Endothelial cell of umbilical vein (primary cell): ENCODE data around the gene RNFT2. TPM values are rescaled to one million over a fixed set of nuclear protein-coding genes. Genes with fewer than 3 reads are reported as not detected.

ENCODE experiments used
- BruUV-seq: library from RNA; stranded (reverse); fragments of 400-500 nt; replicated peaks from 2 replicates; lab custom pipeline; 2021; lab: Mats Ljungman, UMichigan
- CTCF ChIA-PET: fragments of 300-600, 350-600 bp; sonication (Branson Sonifier 250); formaldehyde crosslinking; loops from one replicate; lab custom pipeline; 2021; ENCODE audit warnings: antibody characterized with exemption, inconsistent platforms; lab: Charles Lee
- POLR2A ChIA-PET: fragments of 300-600, 350-600 bp; sonication (Branson Sonifier 250); formaldehyde crosslinking; loops from one replicate; lab custom pipeline; 2021; ENCODE audit warnings: antibody characterized with exemption, inconsistent platforms; lab: Charles Lee
- DNase-seq: peaks from one replicate; pipeline ENCODE4 v3.0.0-alpha.2; 2011; ENCODE audit warnings: low read depth, low spot score
- FAIRE-seq: peaks from 2 replicates; lab custom pipeline; 2011; peaks lifted over from hg19 to GRCh38; lab: Jason Lieb, UNC
- H2AFZ ChIP-seq: 2 replicates; pipeline ENCODE4 v1.6.0; 2012; ENCODE audit warnings: low read depth, low read length, control low read depth, inconsistent platforms
- H3K27ac ChIP-seq: 2 replicates; pipeline ENCODE4 v1.5.1; 2011; ENCODE audit warnings: low read depth, mild to moderate bottlenecking, control low read depth, low read length, moderate library complexity; ENCODE audit not compliant: insufficient read depth
- H3K27me3 ChIP-seq, 2 experiments: 2 replicates each; pipeline versions ENCODE4 v1.6.0 to v1.6.1; 2011; ENCODE audit warnings: low read length in 2 of 2, mixed read lengths in 1 of 2; ENCODE audit not compliant: control insufficient read depth in 2 of 2, insufficient read depth in 2 of 2
- H3K36me3 ChIP-seq, 2 experiments: 2 replicates in 1 of 2; 3 replicates in 1 of 2; pipeline ENCODE4 v1.5.1; 2011; ENCODE audit warnings: low read length in 2 of 2, mild to moderate bottlenecking in 1 of 2, moderate library complexity in 1 of 2; ENCODE audit not compliant: control insufficient read depth in 2 of 2, insufficient read depth in 2 of 2; ENCODE audit errors: extremely low read depth in 1 of 2
- H3K4me1 ChIP-seq: 3 replicates; pipeline ENCODE4 v1.5.1; 2011; ENCODE audit warnings: mild to moderate bottlenecking, low read length; ENCODE audit not compliant: control insufficient read depth, insufficient read depth; ENCODE audit errors: extremely low read depth
- H3K4me2 ChIP-seq: 2 replicates; pipeline ENCODE4 v1.6.1; 2011; ENCODE audit warnings: low read length, control low read depth, mixed read lengths; ENCODE audit not compliant: insufficient read depth
- H3K4me3 ChIP-seq, 3 experiments: fragments of 200-600 bp in 1 of 3; sonication (generic), shearing (Covaris generic) in 1 of 3; replicated peaks in 1 of 3; 2 replicates each; pipeline ENCODE4 v1.5.1; 2011 to 2016; ENCODE audit warnings: control low read depth in 3 of 3, low read length in 3 of 3, mild to moderate bottlenecking in 2 of 3, inconsistent platforms in 1 of 3, low read depth in 1 of 3, moderate library complexity in 1 of 3; ENCODE audit not compliant: insufficient read depth in 1 of 3
- H3K79me2 ChIP-seq: 2 replicates; pipeline ENCODE4 v1.6.0; 2012; ENCODE audit warnings: low read length, inconsistent platforms; ENCODE audit not compliant: control insufficient read depth, insufficient read depth
- H3K9ac ChIP-seq: replicated peaks from 2 replicates; pipeline ENCODE3; 2011; ENCODE audit warnings: low read length, control low read depth; ENCODE audit not compliant: insufficient read depth; ENCODE audit errors: extremely low read depth
- H3K9me1 ChIP-seq: replicated peaks from 3 replicates; pipeline ENCODE4 v1.6.0; 2011; ENCODE audit warnings: mild to moderate bottlenecking, low read length; ENCODE audit not compliant: control insufficient read depth, insufficient read depth; ENCODE audit errors: extremely low read depth
- H3K9me3 ChIP-seq: replicated peaks from 2 replicates; pipeline ENCODE4 v1.5.1; 2012; ENCODE audit warnings: low read length, inconsistent platforms; ENCODE audit not compliant: control insufficient read depth, insufficient read depth
- H4K20me1 ChIP-seq: replicated peaks from 2 replicates; pipeline ENCODE3; 2011; ENCODE audit warnings: mild to moderate bottlenecking, low read length; ENCODE audit not compliant: control insufficient read depth, insufficient read depth; ENCODE audit errors: extremely low read depth
- CTCF ChIP-seq, 2 donors: IDR thresholded peaks; 1 replicate in 1 of 2; 2 replicates in 1 of 2; pipeline ENCODE4 v1.5.1; 2011; ENCODE audit warnings: low read length in 2 of 2, mild to moderate bottlenecking in 2 of 2, moderate library complexity in 2 of 2, control low read depth in 1 of 2, inconsistent platforms in 1 of 2, low read depth in 1 of 2; ENCODE audit not compliant: insufficient read depth in 1 of 2; ENCODE audit errors: extremely low read depth in 1 of 2
- EZH2 ChIP-seq: IDR thresholded peaks from 2 replicates; pipeline ENCODE4 v1.6.1; 2012; ENCODE audit warnings: borderline replicate concordance, low read depth, mild to moderate bottlenecking, moderate library complexity, low read length, inconsistent platforms; ENCODE audit not compliant: severe bottlenecking
- FOS ChIP-seq: IDR thresholded peaks from 2 replicates; pipeline ENCODE4 v1.6.1; 2011; ENCODE audit warnings: mild to moderate bottlenecking, low read length, moderate library complexity, borderline replicate concordance; ENCODE audit not compliant: insufficient read depth
- GATA2 ChIP-seq: IDR thresholded peaks from 2 replicates; pipeline ENCODE4 v1.7.0; 2011; ENCODE audit warnings: low read depth, mild to moderate bottlenecking, moderate library complexity, mixed read lengths, low read length; ENCODE audit not compliant: insufficient read length, insufficient read depth
- JUN ChIP-seq: IDR thresholded peaks from 2 replicates; pipeline ENCODE4 v1.6.1; 2011; ENCODE audit warnings: borderline replicate concordance, low read depth; ENCODE audit not compliant: insufficient read length, insufficient read depth
- MAX ChIP-seq: IDR thresholded peaks from 2 replicates; pipeline ENCODE4 v1.6.1; 2011; ENCODE audit not compliant: insufficient read depth, insufficient read length
- MYC ChIP-seq: IDR thresholded peaks from one replicate; pipeline ENCODE4 v1.6.1; 2011; ENCODE audit warnings: mild to moderate bottlenecking, low read depth, low read length
- POLR2A ChIP-seq: IDR thresholded peaks from 2 replicates; pipeline ENCODE4 v1.6.1; 2012; ENCODE audit warnings: low read depth, mild to moderate bottlenecking, control low read depth, low read length
- POLR2AphosphoS5 ChIP-seq: IDR thresholded peaks from 2 replicates; pipeline ENCODE4 v1.6.1; 2012; ENCODE audit warnings: low read depth, mild to moderate bottlenecking, control low read depth, low read length, moderate library complexity; ENCODE audit not compliant: insufficient read depth
- dilution Hi-C: fragments of 300-500 bp; cut with MboI; formaldehyde crosslinking; loops from one replicate; pipeline ENCODE4 v1.15.0; 2019; ENCODE audit warnings: low sequenced_read_pairs; ENCODE audit not compliant: extremely low pct_ligation_motif_present
- intact Hi-C: fragments of 100-400 bp; cut with micrococcal nuclease; formaldehyde crosslinking; loops from one replicate; pipeline ENCODE4 v1.10.0; 2022
- polyA plus RNA-seq, 4 experiments: library from polyadenylated mRNA; depleted of rRNA in 3 of 4; stranded (reverse) in 3 of 4; unstranded in 1 of 4; fragments of >200 nt; gene quantifications; 2 replicates each; pipeline versions ENCODE4 v1.2.1 to v1.2.3, GENCODE V29; 2011 to 2012; ENCODE audit warnings: missing spikeins in 1 of 4
- small RNA-seq: library from RNA; depleted of rRNA; stranded (forward); fragments of <200 nt; gene quantifications from one replicate; pipeline ENCODE3, GENCODE V24; 2012; ENCODE audit warnings: low replicate concordance, low read depth; ENCODE audit not compliant: insufficient read depth, insufficient read length
- total RNA-seq: library from RNA; stranded (reverse); gene quantifications from 2 replicates; pipeline ENCODE4 v1.2.3, GENCODE V29; 2021

RNFT2 gene
- total and polyA plus RNA-seq, 2 donors (not counting 3 experiments of a cell fraction or from before 2014, with no cell fraction given) = 1.4 to 6.6 TPM

GRCh38 chr12:116901612-116902011 lies 163.5 kb downstream of the RNFT2 start:
- no peak overlapping the region for H3K4me2 ChIP-seq
- POLR2A ChIA-PET = no interaction called here
- intact Hi-C loops (no loop called here), dilution Hi-C loops (no loop called here)
- CTCF ChIA-PET = no interaction called here
- no peaks in the 10 kb centered on the region for H3K36me3 ChIP-seq
- no peak for TF ChIP-seq POLR2A
- no peak for TF ChIP-seq POLR2AphosphoS5
- TF ChIP-seq CTCF (IDR thresholded peaks at IDR 0.05; ENCODE audit: extremely low read depth in 1 of 2, insufficient read depth in 1 of 2, low read depth in 1 of 2, low read length in 2 of 2) = no peak
- no peak for TF ChIP-seq MAX
- no peak for TF ChIP-seq FOS
- no peak for TF ChIP-seq JUN
- no peak for TF ChIP-seq EZH2
- no peak for TF ChIP-seq MYC
- no peak for TF ChIP-seq GATA2
- no peak overlapping the region for H3K4me3 ChIP-seq
- H3K9me3 ChIP-seq = no peaks in the 10 kb centered on the region
- no peaks in the 10 kb centered on the region for H3K79me2 ChIP-seq
- no peaks in the 10 kb centered on the region for H3K9me1 ChIP-seq
- no peaks in the 10 kb centered on the region for H4K20me1 ChIP-seq
- H3K9ac ChIP-seq = no peak overlapping the region
- FAIRE-seq (no peak), DNase-seq (no peak)
- H2AFZ ChIP-seq = no peak overlapping the region
- peaks cover 3 to 4% of the 10 kb centered on the region in 2 experiments for H3K27me3 ChIP-seq
- H3K27ac ChIP-seq = no peak overlapping the region
- H3K4me1 ChIP-seq = no peaks in the 10 kb centered on the region
- BruUV-seq = no TSS peak

Small RNA genes within 50 kb of the gene (small RNA-seq; reads per million reads assigned to genes)
- not detected for gene RNU6-558P

Other genes starting within 250 kb of the RNFT2 start
- 4.1 TPM in 1 of 2 replicates, not detected in the other for gene MAP1LC3B2, start 178.9 kb upstream of the RNFT2 start, total RNA-seq
- 0.32 and 0.49 TPM in 2 replicates for gene MAP1LC3B2, start 178.9 kb upstream of the RNFT2 start, polyA plus RNA-seq
- 40.4 and 50.0 TPM in 2 replicates for gene SPRING1, start 246 bp upstream of the RNFT2 start, total RNA-seq
- gene SPRING1, start 246 bp upstream of the RNFT2 start, polyA plus RNA-seq = 17.5 and 20.2 TPM in 2 replicates
- not detected in 2 replicates for gene HRK, start 143.1 kb downstream of the RNFT2 start, total RNA-seq
- gene HRK, start 143.1 kb downstream of the RNFT2 start, polyA plus RNA-seq = not detected in 2 replicates
- gene FBXW8, start 172.6 kb downstream of the RNFT2 start, total RNA-seq = 15.4 and 16.9 TPM in 2 replicates
- 15.4 and 15.7 TPM in 2 replicates for gene FBXW8, start 172.6 kb downstream of the RNFT2 start, polyA plus RNA-seq